Peyer's patch (tissue), 4 donors: Measurements from ENCODE around the gene MED22. TPM values are rescaled to one million over a fixed set of nuclear protein-coding genes. Genes with fewer than 3 reads are reported as not detected.

ENCODE experiments used
- DNase-seq, 3 donors: peaks; one replicate each; pipeline ENCODE4 v3.0.0-alpha.2; 2017 to 2019
- H3K27ac ChIP-seq, 4 donors: fragments of 200-600 bp; sonication (generic); one replicate each; pipeline ENCODE4 v1.5.1; 2016 to 2019
- H3K27me3 ChIP-seq, 2 donors: fragments of 200-600 bp; sonication (generic); one replicate each; pipeline ENCODE4 v1.5.1; 2019
- H3K36me3 ChIP-seq, 3 donors: fragments of 200-600 bp; sonication (generic); one replicate each; pipeline ENCODE4 v1.5.1; 2016 to 2019
- H3K4me1 ChIP-seq, 4 donors: fragments of 200-600 bp; sonication (generic); one replicate each; pipeline ENCODE4 v1.5.1; 2016 to 2019
- H3K4me3 ChIP-seq, 4 donors: fragments of 200-600 bp; sonication (generic); 1 replicate in 3 of 4; 2 replicates in 1 of 4; pipeline ENCODE4 v1.5.1; 2016 to 2019; ENCODE audit warnings: mild to moderate bottlenecking in 1 of 4
- H3K9me3 ChIP-seq, 4 donors: fragments of 200-600 bp; sonication (generic); one replicate each; pipeline ENCODE4 v1.5.1; 2016 to 2019; ENCODE audit warnings: mild to moderate bottlenecking in 1 of 4
- CTCF ChIP-seq, 6 experiments: fragments of 450-650 bp in 4 of 6; fragments of 200-600 bp in 2 of 6; sonication (generic) in 1 of 6; IDR thresholded peaks; one replicate each; pipeline ENCODE4 v1.5.1; 2017 to 2019; ENCODE audit warnings: antibody characterized with exemption in 6 of 6, mild to moderate bottlenecking in 3 of 6, moderate library complexity in 1 of 6
- POLR2A ChIP-seq, 2 donors: fragments of 450-650 bp; IDR thresholded peaks; one replicate each; pipeline ENCODE4 v1.5.1; 2017; ENCODE audit warnings: antibody characterized with exemption in 2 of 2, mild to moderate bottlenecking in 2 of 2, moderate library complexity in 2 of 2
- total RNA-seq, 4 donors: library from RNA; depleted of rRNA; stranded (reverse); fragments of >200 nt; gene quantifications; one replicate each; pipeline ENCODE4 v1.1.0, GENCODE V29; 2016

Gene MED22
- total RNA-seq, 4 donors from 2014 or later: 23.5 to 42.1 (median 31.2) TPM

DNA sequence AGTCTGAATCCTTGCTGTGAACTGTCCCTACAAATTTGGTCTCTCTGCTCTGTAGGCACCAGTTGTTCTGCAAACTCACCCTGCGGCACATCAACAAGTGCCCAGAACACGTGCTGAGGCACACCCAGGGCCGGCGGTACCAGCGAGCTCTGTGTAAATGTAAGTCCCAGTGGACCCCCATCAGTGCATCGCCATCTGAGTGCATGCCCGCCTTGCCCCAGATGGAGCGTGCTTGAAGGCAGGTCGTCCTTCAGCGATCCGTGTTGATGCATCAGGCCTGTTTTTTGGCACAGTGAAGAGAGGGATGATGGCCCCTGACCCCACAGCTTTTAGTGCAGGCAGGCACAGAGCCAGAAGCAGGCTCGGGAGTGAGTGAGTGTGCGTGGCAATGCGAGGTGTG is 9.7 kb upstream of the MED22 start:
- no peak for DNase-seq
- H3K27me3 ChIP-seq: no peaks in the 10 kb centered on the region
- peaks cover 0 to 47% (median 0%) of the 10 kb centered on the region in 3 donors for H3K36me3 ChIP-seq
- peaks cover 0 to 44% (median 10%) of the 10 kb centered on the region in 4 donors for H3K4me1 ChIP-seq
- H3K9me3 ChIP-seq: no peaks in the 10 kb centered on the region
- TF ChIP-seq CTCF (IDR thresholded peaks at IDR 0.05): no peak
- no peak for TF ChIP-seq POLR2A (IDR thresholded peaks at IDR 0.05)
- no peak overlapping the region for H3K4me3 ChIP-seq
- H3K27ac ChIP-seq: no peak overlapping the region

- H3K4me1 ChIP-seq: peaks cover 0 to 44% (median 10%) of the 10 kb centered on the region in 4 donors
- no peaks in the 10 kb centered on the region for H3K27me3 ChIP-seq
- peak within 1 kb of the TSS; percentile 72 to 88 (median 80) for H3K27ac ChIP-seq
- TF ChIP-seq POLR2A (IDR thresholded peaks at IDR 0.05): peak; percentile 44 to 59
- peak in 4 of 6 experiments; percentile 16 to 40 (median 32) for TF ChIP-seq CTCF (IDR thresholded peaks at IDR 0.05)
- no peaks in the 10 kb centered on the region for H3K9me3 ChIP-seq
- peak; percentile 91 to 96 (median 95) for DNase-seq
- peak within 1 kb of the TSS; percentile 70 to 91 (median 84) for H3K4me3 ChIP-seq
- peaks cover 0 to 47% (median 0%) of the 10 kb centered on the region in 3 donors for H3K36me3 ChIP-seq
These were observed 8.6 kb upstream of the MED22 start, which contains the start of the genes SURF1 and SURF2 for GRCh38 chr9:133356391-133357091. Gene SURF1, minus strand, starts transcription at chr9:133356487. Its CDS starts 34 bp downstream, at chr9:133356453. Gene SURF2, plus strand, starts transcription at chr9:133356550. Its CDS starts 43 bp downstream, at chr9:133356593.

DNA sequence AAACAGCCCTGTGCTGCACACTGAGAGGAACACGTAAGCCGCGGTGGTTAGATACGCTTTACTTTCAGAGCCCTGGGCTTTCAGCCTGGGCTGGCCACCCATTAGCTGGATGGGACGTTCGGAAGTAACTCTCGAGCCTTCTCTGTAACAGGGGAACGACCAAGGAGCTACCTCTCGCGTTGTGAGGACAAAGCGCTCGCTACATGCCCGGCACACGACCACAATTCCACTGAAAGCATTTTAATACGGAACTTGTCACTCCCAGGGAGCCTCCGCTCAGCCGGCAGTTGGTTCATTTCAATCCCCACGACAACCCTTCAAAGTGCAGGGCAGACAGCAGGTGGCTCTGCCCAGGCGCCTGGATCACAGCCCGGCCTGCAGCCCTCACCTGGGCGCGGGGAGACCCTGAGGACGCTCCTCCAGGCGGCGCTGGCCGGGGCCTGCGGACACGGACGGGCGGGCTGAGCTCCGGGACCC is 8.0 kb upstream of the MED22 start:
- H3K9me3 ChIP-seq: no peaks in the 10 kb centered on the region
- peaks cover 0 to 48% (median 0%) of the 10 kb centered on the region in 3 donors for H3K36me3 ChIP-seq
- peak in 1 of 3 donors; percentile 62 for DNase-seq
- peak overlapping the region; percentile 72 to 88 (median 80) for H3K27ac ChIP-seq
- peak overlapping the region; percentile 70 to 91 (median 84) for H3K4me3 ChIP-seq
- TF ChIP-seq CTCF (IDR thresholded peaks at IDR 0.05) (no peak), POLR2A (IDR thresholded peaks at IDR 0.05) (no peak)
- H3K4me1 ChIP-seq: peaks cover 0 to 41% (median 10%) of the 10 kb centered on the region in 4 donors
- H3K27me3 ChIP-seq: no peaks in the 10 kb centered on the region

DNA sequence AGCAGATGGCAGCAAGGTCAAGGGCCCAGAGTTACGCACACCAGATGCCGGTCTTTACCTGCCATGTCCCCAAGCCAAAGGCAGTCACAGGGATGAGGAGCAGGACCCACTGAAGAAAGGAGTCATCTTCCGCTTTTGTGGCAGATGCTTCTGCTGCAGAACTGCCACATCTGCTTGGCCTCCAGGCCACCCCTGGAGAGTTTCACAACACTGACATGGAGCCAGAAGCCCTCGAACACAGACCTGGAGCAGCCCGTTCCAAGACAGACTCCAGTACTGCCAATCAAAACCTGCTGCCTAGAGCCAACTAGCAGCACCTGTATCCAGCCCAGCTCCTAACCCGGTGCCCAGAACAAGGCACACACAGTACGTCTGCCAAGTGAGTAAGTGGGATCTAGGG is 6.8 kb upstream of the MED22 start:
- no peak overlapping the region for H3K27ac ChIP-seq
- peaks cover 0 to 34% (median 10%) of the 10 kb centered on the region in 4 donors for H3K4me1 ChIP-seq
- no peaks in the 10 kb centered on the region for H3K9me3 ChIP-seq
- no peak for DNase-seq
- no peak for TF ChIP-seq CTCF (IDR thresholded peaks at IDR 0.05)
- H3K4me3 ChIP-seq: no peak overlapping the region
- no peaks in the 10 kb centered on the region for H3K27me3 ChIP-seq
- H3K36me3 ChIP-seq: peaks cover 0 to 49% (median 3%) of the 10 kb centered on the region in 3 donors

GRCh38 chr9:133353548-133353947 is 5.6 kb upstream of the MED22 start:
- no peak overlapping the region for H3K4me3 ChIP-seq
- TF ChIP-seq CTCF (IDR thresholded peaks at IDR 0.05) (no peak), POLR2A (IDR thresholded peaks at IDR 0.05) (no peak)
- H3K4me1 ChIP-seq: peaks cover 0 to 38% (median 19%) of the 10 kb centered on the region in 4 donors
- peaks cover 0 to 50% (median 3%) of the 10 kb centered on the region in 3 donors for H3K36me3 ChIP-seq
- H3K9me3 ChIP-seq: no peaks in the 10 kb centered on the region
- no peak overlapping the region for H3K27ac ChIP-seq
- no peak for DNase-seq
- no peaks in the 10 kb centered on the region for H3K27me3 ChIP-seq
